Heart left ventricle (tissue), 16 donors: ENCODE measurements around the gene DYRK2. TPM values are rescaled to one million over a fixed set of nuclear protein-coding genes. Genes with fewer than 3 reads are reported as not detected.

Experiments
- ATAC-seq, 4 donors: fragments of 200-7000 bp; cut with Tn5 transposase; one replicate each; pipeline ENCODE4 v1.9.1; 2020 to 2022; ENCODE audit warnings: moderate library complexity in 4 of 4, mild to moderate bottlenecking in 3 of 4, moderate number of reproducible peaks in 1 of 4
- DNase-seq, 5 donors: peaks; one replicate each; pipeline ENCODE4 v3.0.0-alpha.2; 2020
- H3K27ac ChIP-seq, 12 donors: fragments of 200-600 bp; sonication (generic) in 4 of 12; one replicate each; pipeline versions ENCODE4 v1.5.0 to v1.8.0; 2016 to 2022; ENCODE audit warnings: mild to moderate bottlenecking in 2 of 12
- H3K27me3 ChIP-seq, 9 donors: fragments of 200-600 bp; sonication (generic) in 2 of 9; one replicate each; pipeline versions ENCODE4 v1.5.1 to v1.8.0; 2016 to 2022; ENCODE audit warnings: mild to moderate bottlenecking in 3 of 9
- H3K36me3 ChIP-seq, 9 donors: fragments of 200-600 bp; sonication (generic) in 2 of 9; one replicate each; pipeline versions ENCODE4 v1.5.0 to v1.8.0; 2018 to 2022; ENCODE audit warnings: mild to moderate bottlenecking in 2 of 9
- H3K4me1 ChIP-seq, 12 donors: fragments of 200-600 bp; sonication (generic) in 4 of 12; one replicate each; pipeline versions ENCODE4 v1.5.0 to v1.8.0; 2016 to 2022; ENCODE audit warnings: mild to moderate bottlenecking in 3 of 12
- H3K4me3 ChIP-seq, 12 donors: fragments of 200-600 bp; sonication (generic) in 4 of 12; one replicate each; pipeline versions ENCODE4 v1.5.0 to v1.8.0; 2017 to 2022; ENCODE audit warnings: mild to moderate bottlenecking in 9 of 12, moderate library complexity in 4 of 12
- H3K9me3 ChIP-seq, 12 donors: fragments of 200-600 bp; sonication (generic) in 4 of 12; one replicate each; pipeline versions ENCODE4 v1.5.0 to v1.8.0; 2016 to 2022; ENCODE audit warnings: mild to moderate bottlenecking in 1 of 12
- POLR2A ChIP-seq, 2 donors: fragments of 450-650 bp; IDR thresholded peaks; one replicate each; pipeline ENCODE4 v1.6.1; 2017; ENCODE audit warnings: antibody characterized with exemption in 2 of 2, mild to moderate bottlenecking in 2 of 2, moderate library complexity in 2 of 2
- WGBS, 4 donors: extraction: QIAGEN DNeasy Blood & Tissue Kit in 2 of 4; methylation state at CpG; one replicate each; pipeline versions ENCODE4 v1.1.5 to v1.1.7; 2013 to 2018; 5-methylcytosine and 5-hydroxymethylcytosine counted together
- intact Hi-C, 10 donors: fragments of 100-400 bp; cut with DNase I; formaldehyde crosslinking; loops; one replicate each; pipeline versions ENCODE4 v1.11.1 to v1.14.2; 2022
- polyA plus RNA-seq, 2 donors: library from polyadenylated mRNA; stranded (reverse); fragments of 200-250 nt; gene quantifications; one replicate each; pipeline ENCODE4 v1.2.3, GENCODE V29; 2013
- total RNA-seq, 9 donors: library from RNA; depleted of rRNA in 2 of 9; stranded (reverse); fragments of >200 nt in 2 of 9; fragmentation: NEBNext Ultra II Directional in 3 of 9; extraction: Animal tissue kit (Norgen Biotek cat#: 25700) in 3 of 9; gene quantifications; one replicate each; pipeline versions ENCODE4 v1.1.0 to v1.2.4, GENCODE V29; 2016 to 2023
- TF ChIP-seq, protein P1 (sequence below), 12 donors: fragments of 200-600 bp; sonication (generic) in 4 of 12; IDR thresholded peaks; one replicate each; pipeline versions ENCODE4 v1.5.0 to v1.8.0; 2018 to 2022; ENCODE audit warnings: antibody characterized with exemption in 12 of 12, mild to moderate bottlenecking in 5 of 12
- donor health status: ischemic (EF 13 %, LVEDD 7.1; RV severe dilation, severe dysfunction).
- donor health status: healthy with polysubstance abuse.
- donor health status: DM: no; HTN: yes; CAD: no.
- donor health status: DM: no; HTN: no; CAD: no.
- donor health status: ischemic (EF 25% LVEDD 6.9; RV normal size, moderate dysfunction).
- donor health status: ischemic (EF 25% LVEDD 5.7; RV mildly dilated, moderate dysfunction).
- donor health status: healthy.
- donor health status: DM: yes; HTN: yes; CAD: no.
- donor health status: ischemic (EF 35%, LVEDD 5.7; RV mildly dilated, moderate dysfunction).
- donor health status: nonischemic (EF 11% LVEDD 7.7; RV severe dilation, severe dysfunction).
- donor health status: DM: yes; HTN: yes; CAD: no.
- donor health status: PGD.
- donor health status: ischemic (EF 29% LVEDD 5.4; RV normal size, mild dysfunction).
- donor health status: nonischemic (EF 23%, LVEDD 6.1; RV moderate dilation, normal function).

DYRK2 gene
- total and polyA plus RNA-seq, 11 donors = 7.8 to 62.9 (median 37.8) TPM

DNA sequence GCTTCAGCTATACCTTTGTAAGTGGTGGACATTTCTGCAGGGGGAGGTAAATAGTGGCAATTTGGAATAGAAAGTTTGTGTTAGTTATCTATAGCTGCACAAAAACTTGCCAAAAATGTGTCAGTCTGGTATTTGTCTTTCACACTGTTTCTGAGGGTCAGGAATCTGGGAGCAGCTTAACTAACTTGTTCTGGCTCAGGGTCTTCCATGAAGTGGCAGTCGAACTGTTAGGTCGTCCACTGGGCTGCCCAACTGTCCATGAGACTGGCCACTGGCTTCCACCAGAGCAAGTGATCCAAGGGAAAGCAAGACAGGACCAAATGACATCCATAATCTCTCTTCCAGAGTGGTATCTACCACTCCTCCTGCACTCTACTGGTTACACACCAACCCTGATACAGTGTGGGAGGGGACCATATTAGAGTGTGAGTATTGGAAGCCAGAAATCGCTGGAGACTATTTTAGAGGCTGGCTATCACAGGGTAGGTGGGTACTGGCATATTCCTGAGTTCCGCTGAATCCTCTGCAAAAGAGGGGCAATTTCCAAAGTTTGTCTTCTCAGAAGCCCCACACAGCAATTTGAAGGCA is 60.9 kb downstream of the DYRK2 start:
- Histone ChIP-seq H3K27ac (peak overlapping the region in 10 of 12 donors; percentile 3 to 80 (median 45)), H3K9me3 (no peaks in the 10 kb centered on the region), H3K27me3 (no peaks in the 10 kb centered on the region), H3K4me3 (no peak overlapping the region), H3K4me1 (peaks cover 0 to 35% (median 14%) of the 10 kb centered on the region in 12 donors), H3K36me3 (no peaks in the 10 kb centered on the region)
- intact Hi-C loops = no loop called here
- ATAC-seq (peak; percentile 58 to 84 (median 82)), DNase-seq (peak in 3 of 5 donors; percentile 25 to 46 (median 46))
- 51 to 70% (median 62%) methylated on average over 4 of the region's 4 CpGs for WGBS, 4 donors
- TF ChIP-seq POLR2A (IDR thresholded peaks at IDR 0.05) = no peak
- TF ChIP-seq, protein P1, sequence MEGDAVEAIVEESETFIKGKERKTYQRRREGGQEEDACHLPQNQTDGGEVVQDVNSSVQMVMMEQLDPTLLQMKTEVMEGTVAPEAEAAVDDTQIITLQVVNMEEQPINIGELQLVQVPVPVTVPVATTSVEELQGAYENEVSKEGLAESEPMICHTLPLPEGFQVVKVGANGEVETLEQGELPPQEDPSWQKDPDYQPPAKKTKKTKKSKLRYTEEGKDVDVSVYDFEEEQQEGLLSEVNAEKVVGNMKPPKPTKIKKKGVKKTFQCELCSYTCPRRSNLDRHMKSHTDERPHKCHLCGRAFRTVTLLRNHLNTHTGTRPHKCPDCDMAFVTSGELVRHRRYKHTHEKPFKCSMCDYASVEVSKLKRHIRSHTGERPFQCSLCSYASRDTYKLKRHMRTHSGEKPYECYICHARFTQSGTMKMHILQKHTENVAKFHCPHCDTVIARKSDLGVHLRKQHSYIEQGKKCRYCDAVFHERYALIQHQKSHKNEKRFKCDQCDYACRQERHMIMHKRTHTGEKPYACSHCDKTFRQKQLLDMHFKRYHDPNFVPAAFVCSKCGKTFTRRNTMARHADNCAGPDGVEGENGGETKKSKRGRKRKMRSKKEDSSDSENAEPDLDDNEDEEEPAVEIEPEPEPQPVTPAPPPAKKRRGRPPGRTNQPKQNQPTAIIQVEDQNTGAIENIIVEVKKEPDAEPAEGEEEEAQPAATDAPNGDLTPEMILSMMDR (IDR thresholded peaks at IDR 0.05) = no peak

DNA sequence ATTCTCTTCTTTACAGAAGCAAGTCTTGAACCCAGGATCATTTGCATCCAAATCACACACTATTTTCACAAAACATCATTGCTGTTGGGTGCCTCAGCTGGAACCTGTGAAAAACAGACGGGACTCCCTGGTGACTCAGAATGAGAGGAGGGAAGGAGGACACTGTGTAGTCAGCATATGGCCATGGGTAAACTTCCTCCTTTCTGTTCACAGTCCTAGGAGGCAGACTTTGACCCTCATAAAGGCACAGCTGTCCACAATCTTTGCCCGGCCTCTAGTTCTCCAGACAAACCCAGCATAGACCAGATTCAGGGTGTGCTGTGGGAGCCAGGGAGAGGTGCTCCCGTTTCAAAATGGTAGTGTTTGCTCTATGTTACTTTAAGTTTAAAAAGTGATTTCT is 62.0 kb downstream of the DYRK2 start:
- Histone ChIP-seq H3K4me3 (no peak overlapping the region), H3K27ac (peak overlapping the region in 6 of 12 donors; percentile 30 to 73 (median 64)), H3K4me1 (peaks cover 0 to 27% (median 8%) of the 10 kb centered on the region in 12 donors), H3K27me3 (no peaks in the 10 kb centered on the region), H3K36me3 (no peaks in the 10 kb centered on the region), H3K9me3 (no peaks in the 10 kb centered on the region)
- no peak for DNase-seq
- intact Hi-C loops = loop anchor here in 2 of 10 donors (5.0 to 10.0 kb wide), 2 partner anchors 56 to 58 kb away; no protein-coding TSS in a partner anchor
- ATAC-seq = peak in 3 of 4 donors; percentile 46 to 74 (median 55)
- WGBS, 4 donors = 76 to 92% (median 83%) methylated on average over 3 of the region's 3 CpGs
- TF ChIP-seq, protein P1 (IDR thresholded peaks at IDR 0.05) = no peak
- no peak for TF ChIP-seq POLR2A (IDR thresholded peaks at IDR 0.05)

GRCh38 chr12:67712011-67712410 is 63.5 kb downstream of the DYRK2 start:
- Histone ChIP-seq H3K27me3 (no peaks in the 10 kb centered on the region), H3K4me1 (peaks cover 0 to 23% (median 2%) of the 10 kb centered on the region in 12 donors), H3K27ac (peak overlapping the region in 1 of 12 donors; percentile 34), H3K4me3 (no peak overlapping the region), H3K36me3 (no peaks in the 10 kb centered on the region), H3K9me3 (no peaks in the 10 kb centered on the region)
- 83 to 90% (median 89%) methylated on average over 1 of the region's 1 CpG for whole genome bisulfite sequencing, 4 donors
- TF ChIP-seq, protein P1 (IDR thresholded peaks at IDR 0.05) = no peak
- TF ChIP-seq POLR2A (IDR thresholded peaks at IDR 0.05) = no peak
- ATAC-seq (no peak), DNase-seq (no peak)
- intact Hi-C loops = loop anchor here in 2 of 10 donors (5.0 to 10.0 kb wide), 2 partner anchors 57 to 60 kb away; no protein-coding TSS in a partner anchor

DNA sequence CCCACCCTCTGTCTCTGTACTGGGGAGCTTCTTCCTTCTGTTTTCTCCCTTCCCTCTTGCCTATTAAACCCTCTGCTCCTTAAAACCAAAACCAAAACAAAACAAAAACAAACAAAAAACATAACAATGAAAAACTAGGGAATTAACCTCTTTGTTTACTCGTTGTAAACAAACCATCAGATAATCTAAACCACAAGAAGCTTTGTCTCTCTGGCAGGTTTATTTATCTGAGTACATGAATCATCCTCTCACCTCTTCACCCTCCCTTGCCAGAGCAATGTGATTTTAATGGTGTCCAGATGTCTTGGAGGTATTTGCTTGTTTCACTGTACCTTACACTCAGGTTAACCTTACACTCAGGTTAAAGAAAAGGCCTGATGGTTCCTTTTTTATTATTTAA is 66.1 kb downstream of the DYRK2 start:
- no peaks in the 10 kb centered on the region for H3K9me3 ChIP-seq
- ATAC-seq (no peak), DNase-seq (no peak)
- no peak overlapping the region for H3K27ac ChIP-seq
- TF ChIP-seq, protein P1 (IDR thresholded peaks at IDR 0.05) = no peak
- TF ChIP-seq POLR2A (IDR thresholded peaks at IDR 0.05) = no peak
- no peaks in the 10 kb centered on the region for H3K36me3 ChIP-seq
- H3K4me1 ChIP-seq = peaks cover 0 to 20% (median 2%) of the 10 kb centered on the region in 12 donors
- no peaks in the 10 kb centered on the region for H3K27me3 ChIP-seq
- intact Hi-C loops = loop anchor here in 3 of 10 donors (5.0 to 10.0 kb wide), 2 partner anchors 60 to 62 kb away; no protein-coding TSS in a partner anchor
- H3K4me3 ChIP-seq = no peak overlapping the region
- 58 to 65% (median 61%) methylated on average over 1 of the region's 1 CpG for WGBS, 4 donors
